HCT116 (cell line): Measurements from ENCODE around the gene TOLLIP. TPM values are rescaled to one million over a fixed set of nuclear protein-coding genes. Genes with fewer than 3 reads are reported as not detected.

Source experiments
- ATAC-seq: fragments of 200-7000 bp; cut with Tn5 transposase; 2 replicates; pipeline ENCODE4 v1.9.1; 2020; ENCODE audit warnings: mild to moderate bottlenecking, moderate library complexity
- BruUV-seq: library from RNA; stranded (reverse); fragments of 400-500 nt; replicated peaks from 2 replicates; lab custom pipeline; 2021; lab: Mats Ljungman, UMichigan
- CTCF ChIA-PET: fragments of 300-600 bp; sonication (Branson Sonifier 250); formaldehyde crosslinking; loops from one replicate; lab custom pipeline; 2021; ENCODE audit warnings: antibody characterized with exemption; lab: Charles Lee
- POLR2A ChIA-PET: fragments of 300-600, 350-600 bp; sonication (Branson Sonifier 250); formaldehyde crosslinking; loops from one replicate; lab custom pipeline; 2021; ENCODE audit warnings: antibody characterized with exemption; lab: Charles Lee
- RAD21 ChIA-PET, 2 experiments: fragments of 300-600 bp; sonication (Branson Sonifier 250); formaldehyde crosslinking; loops; one replicate each; lab custom pipeline; 2023; ENCODE audit warnings: low total read pairs in 2 of 2; ENCODE audit not compliant: uncharacterized antibody in 2 of 2, unreplicated experiment in 2 of 2, low non-redundant PET in 1 of 2; lab: Charles Lee
- DNase-seq: peaks from one replicate; pipeline ENCODE4 v3.0.0-alpha.2; 2010; ENCODE audit warnings: low read depth, low spot score
- H2AFZ ChIP-seq: fragments of 200-600 bp; shearing (Covaris generic), sonication (generic); 2 replicates; pipeline ENCODE4 v1.6.1; 2017; ENCODE audit warnings: low read depth, mixed run types, mixed read lengths, antibody characterized with exemption, low read length; ENCODE audit not compliant: poor library complexity, severe bottlenecking
- H3K27ac ChIP-seq: 2 replicates; pipeline ENCODE4 v1.5.1; 2012; ENCODE audit warnings: low read depth, low read length
- H3K27me3 ChIP-seq: fragments of 200-600 bp; sonication (generic); 2 replicates; pipeline ENCODE4 v1.6.1; 2016; ENCODE audit warnings: mixed run types, low read length, mixed read lengths; ENCODE audit not compliant: insufficient read depth
- H3K36me3 ChIP-seq, 2 experiments: fragments of 200-500 bp in 1 of 2; fragments of 200-600 bp in 1 of 2; sonication (Bioruptor generic) in 1 of 2; sonication (generic) in 1 of 2; 2 replicates each; pipeline versions ENCODE4 v1.5.1 to v1.6.1; 2014 to 2016; ENCODE audit warnings: low read length in 2 of 2, inconsistent platforms in 1 of 2, mixed read lengths in 1 of 2, mixed run types in 1 of 2; ENCODE audit not compliant: insufficient read depth in 2 of 2, control insufficient read depth in 1 of 2
- H3K4me1 ChIP-seq, 2 experiments: fragments of 200-600 bp in 1 of 2; sonication (generic) in 1 of 2; 2 replicates each; pipeline versions ENCODE4 v1.5.1 to v1.6.1; 2012 to 2017; ENCODE audit warnings: low read length in 2 of 2, inconsistent platforms in 1 of 2, mild to moderate bottlenecking in 1 of 2, mixed read lengths in 1 of 2, mixed run types in 1 of 2, moderate library complexity in 1 of 2; ENCODE audit not compliant: insufficient read depth in 2 of 2, control insufficient read depth in 1 of 2
- H3K4me2 ChIP-seq: fragments of 200-600 bp; sonication (generic); 2 replicates; pipeline ENCODE4 v1.6.1; 2017; ENCODE audit warnings: mixed run types, low read length, mixed read lengths
- H3K4me3 ChIP-seq, 2 experiments: fragments of 200-600 bp in 1 of 2; sonication (generic) in 1 of 2; replicated peaks in 1 of 2; 2 replicates each; pipeline ENCODE4 v1.5.1; 2011 to 2016; ENCODE audit warnings: low read length in 2 of 2, control low read depth in 1 of 2, low read depth in 1 of 2, mild to moderate bottlenecking in 1 of 2, mixed read lengths in 1 of 2, mixed run types in 1 of 2
- H3K79me2 ChIP-seq: fragments of 200-600 bp; sonication (generic); 2 replicates; pipeline ENCODE4 v1.6.1; 2017; ENCODE audit warnings: mild to moderate bottlenecking, mixed run types, low read length, moderate library complexity, mixed read lengths; ENCODE audit not compliant: insufficient read depth
- H3K9ac ChIP-seq: fragments of 200-600 bp; sonication (generic); 2 replicates; pipeline ENCODE4 v1.6.1; 2016; ENCODE audit warnings: low read length, mixed read lengths
- H3K9me2 ChIP-seq: fragments of 200-600 bp; sonication (generic), shearing (Covaris generic); 2 replicates; pipeline ENCODE4 v1.6.1; 2017; ENCODE audit warnings: mixed run types, mild to moderate bottlenecking, moderate library complexity; ENCODE audit not compliant: insufficient read depth
- H3K9me3 ChIP-seq, 2 experiments: fragments of 200-500 bp in 1 of 2; fragments of 200-600 bp in 1 of 2; sonication (Bioruptor generic) in 1 of 2; sonication (generic) in 1 of 2; 2 replicates each; pipeline ENCODE4 v1.6.1; 2014 to 2017; ENCODE audit warnings: low read length in 2 of 2, mixed read lengths in 2 of 2, inconsistent platforms in 1 of 2, low read depth in 1 of 2, mild to moderate bottlenecking in 1 of 2, mixed run types in 1 of 2, moderate library complexity in 1 of 2; ENCODE audit not compliant: control insufficient read depth in 1 of 2, insufficient read depth in 1 of 2
- H4K20me1 ChIP-seq: fragments of 200-600 bp; sonication (generic), shearing (Covaris generic); 2 replicates; pipeline ENCODE4 v1.6.1; 2017; ENCODE audit warnings: mixed run types, mild to moderate bottlenecking, moderate library complexity; ENCODE audit not compliant: insufficient read depth
- CBX3 ChIP-seq: IDR thresholded peaks from 2 replicates; pipeline ENCODE4 v1.6.1; 2012; ENCODE audit warnings: low read depth
- CEBPB ChIP-seq: IDR thresholded peaks from 2 replicates; pipeline ENCODE4 v1.6.1; 2012; ENCODE audit warnings: low read depth
- EGR1 ChIP-seq: IDR thresholded peaks from 2 replicates; pipeline ENCODE4 v1.6.1; 2012; ENCODE audit warnings: low read depth
- ELF1 ChIP-seq: IDR thresholded peaks from 2 replicates; pipeline ENCODE4 v1.6.1; 2012; ENCODE audit warnings: low read depth, borderline replicate concordance
- JUND ChIP-seq: IDR thresholded peaks from 2 replicates; pipeline ENCODE4 v1.6.1; 2012
- POLR2A ChIP-seq: IDR thresholded peaks from 2 replicates; pipeline ENCODE4 v1.7.0; 2011; ENCODE audit warnings: borderline replicate concordance; ENCODE audit not compliant: insufficient read depth, insufficient read length; ENCODE audit errors: extremely low read depth
- POLR2AphosphoS5 ChIP-seq: IDR thresholded peaks from 2 replicates; pipeline ENCODE4 v1.6.1; 2011; ENCODE audit warnings: mild to moderate bottlenecking, low read depth, low read length, moderate library complexity
- REST ChIP-seq: IDR thresholded peaks from 2 replicates; pipeline ENCODE4 v1.6.1; 2012; ENCODE audit warnings: low read depth
- SIN3A ChIP-seq: IDR thresholded peaks from 2 replicates; pipeline ENCODE4 v1.6.1; 2012; ENCODE audit warnings: low read depth
- SP1 ChIP-seq: IDR thresholded peaks from 2 replicates; pipeline ENCODE4 v1.6.1; 2012; ENCODE audit warnings: low read depth
- SRF ChIP-seq: IDR thresholded peaks from 2 replicates; pipeline ENCODE4 v1.6.1; 2012; ENCODE audit warnings: low read depth
- TCF7L2 ChIP-seq: IDR thresholded peaks from 2 replicates; pipeline ENCODE4 v1.7.0; 2011; ENCODE audit warnings: borderline replicate concordance, inconsistent platforms; ENCODE audit not compliant: insufficient read depth, insufficient read length; ENCODE audit errors: extremely low read depth
- YY1 ChIP-seq: IDR thresholded peaks from 2 replicates; pipeline ENCODE4 v1.6.1; 2011; ENCODE audit warnings: low read length, low read depth, moderate library complexity, mild to moderate bottlenecking; ENCODE audit not compliant: insufficient replicate concordance; ENCODE audit errors: extremely low read depth
- ZFX ChIP-seq: fragments of 450-650 bp; IDR thresholded peaks from 2 replicates; pipeline ENCODE4 v1.6.1; 2017
- ZNF274 ChIP-seq: fragments of 200-500 bp; sonication (Bioruptor generic); IDR thresholded peaks from 2 replicates; pipeline ENCODE4 v1.6.1; 2014; ENCODE audit warnings: mild to moderate bottlenecking, low read depth, low read length, inconsistent platforms
- intact Hi-C: fragments of 100-400 bp; cut with micrococcal nuclease; formaldehyde crosslinking; loops from 2 replicates; pipeline ENCODE4 v1.10.0; 2022
- total RNA-seq: library from RNA; stranded (reverse); gene quantifications from one replicate; pipeline ENCODE4 v1.2.1, GENCODE V29; 2021; ENCODE audit not compliant: unreplicated experiment
- TF ChIP-seq, protein P1 (sequence below), 3 experiments: fragments of 200-600 bp in 1 of 3; sonication (generic) in 1 of 3; IDR thresholded peaks in 2 of 3; conservative IDR thresholded peaks in 1 of 3; 2 replicates each; pipeline ENCODE4 v1.5.1; 2012 to 2017; ENCODE audit warnings: low read depth in 2 of 3, low read length in 2 of 3, antibody characterized with exemption in 1 of 3, borderline replicate concordance in 1 of 3, control low read depth in 1 of 3, mild to moderate bottlenecking in 1 of 3, mixed read lengths in 1 of 3, mixed run types in 1 of 3, moderate library complexity in 1 of 3; ENCODE audit not compliant: insufficient read depth in 1 of 3
- TF ChIP-seq, protein P2 (sequence below): IDR thresholded peaks from 2 replicates; pipeline ENCODE4 v1.6.1; 2012

Gene TOLLIP
- total RNA-seq, 1 experiment from 2014 or later: 28.5 TPM

DNA sequence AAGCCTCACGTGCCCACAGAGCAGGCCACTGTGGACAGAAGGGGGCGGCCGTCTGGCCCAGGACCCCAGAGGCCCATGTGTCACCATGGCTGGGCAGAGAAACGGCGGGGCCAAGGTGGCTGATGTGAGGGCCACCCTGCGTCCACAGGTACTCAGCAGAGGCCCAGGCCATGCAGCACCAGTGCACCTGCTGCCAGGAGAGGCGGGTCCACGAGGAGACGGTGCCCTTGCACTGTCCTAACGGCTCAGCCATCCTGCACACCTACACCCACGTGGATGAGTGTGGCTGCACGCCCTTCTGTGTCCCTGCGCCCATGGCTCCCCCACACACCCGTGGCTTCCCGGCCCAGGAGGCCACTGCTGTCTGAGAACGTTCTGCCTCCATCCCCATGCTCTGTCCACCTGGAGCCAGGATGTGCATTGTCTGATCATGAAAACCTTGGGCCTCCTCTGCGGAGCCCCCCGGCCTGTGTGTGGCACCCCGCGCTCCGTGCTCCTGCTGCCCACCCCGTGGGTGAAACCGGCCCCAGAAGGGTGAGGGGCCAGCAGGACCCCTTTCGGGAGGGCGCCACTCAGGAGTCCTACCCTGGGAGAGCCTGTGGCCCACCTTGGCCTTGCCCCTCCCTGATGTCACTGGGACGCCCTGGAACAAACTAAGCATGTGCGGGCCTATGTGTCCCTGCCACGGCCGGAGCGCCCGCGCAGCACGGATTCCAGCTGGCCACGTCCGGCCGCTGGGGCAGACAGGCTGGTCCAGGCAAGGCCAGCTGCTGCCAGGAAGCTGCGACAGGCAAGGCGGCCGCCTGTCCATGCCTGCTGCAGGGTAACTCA, 48.0 kb downstream of the TOLLIP start (continued):
- TF ChIP-seq SP1: no peak

DNA sequence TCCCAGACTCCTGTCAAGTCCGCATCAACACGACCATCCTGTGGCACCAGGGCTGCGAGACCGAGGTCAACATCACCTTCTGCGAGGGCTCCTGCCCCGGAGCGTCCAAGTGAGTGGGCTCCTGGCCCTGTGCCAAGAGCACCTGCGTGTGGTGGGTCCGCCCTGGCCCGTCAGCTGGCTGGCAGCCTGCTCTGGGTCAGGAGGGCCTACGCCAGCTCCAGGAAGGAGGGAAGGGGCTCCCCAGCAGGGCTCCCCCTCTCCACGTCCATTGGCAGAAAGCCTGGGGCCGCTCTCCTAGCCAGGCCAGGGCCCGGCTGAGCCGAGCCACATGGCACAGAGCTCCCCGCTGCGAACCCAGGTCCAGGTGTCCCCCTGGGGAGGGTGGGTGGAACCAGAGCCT, 48.8 kb downstream of the TOLLIP start:
- ChIA-PET POLR2A (no interaction called here), RAD21 (no interaction called here), CTCF (no interaction called here)
- intact Hi-C loops: loop anchor here (5.0 kb wide), 1 partner anchor 47 kb away; the partner anchor contains the start of gene TOLLIP
- no TSS peak for BruUV-seq
- H3K9me3 ChIP-seq: no peaks in the 10 kb centered on the region; a peak in 1 of 4 replicates
- peaks cover 13 to 32% of the 10 kb centered on the region in 2 experiments; a peak in 3 of 4 replicates for H3K4me1 ChIP-seq
- H2AFZ ChIP-seq: no peak overlapping the region
- H3K36me3 ChIP-seq: no peaks in the 10 kb centered on the region
- H3K4me3 ChIP-seq: no peak overlapping the region
- no peaks in the 10 kb centered on the region for H3K27me3 ChIP-seq
- H3K4me2 ChIP-seq: peak overlapping the region; percentile 32; the same call in 1 of the 2 replicates
- H4K20me1 ChIP-seq: no peaks in the 10 kb centered on the region
- no peak for DNase-seq
- no peak for ATAC-seq
- peak overlapping the region; percentile 24; the same call in 1 of the 2 replicates for H3K27ac ChIP-seq
- no peak overlapping the region for H3K9ac ChIP-seq
- TF ChIP-seq, protein P1, sequence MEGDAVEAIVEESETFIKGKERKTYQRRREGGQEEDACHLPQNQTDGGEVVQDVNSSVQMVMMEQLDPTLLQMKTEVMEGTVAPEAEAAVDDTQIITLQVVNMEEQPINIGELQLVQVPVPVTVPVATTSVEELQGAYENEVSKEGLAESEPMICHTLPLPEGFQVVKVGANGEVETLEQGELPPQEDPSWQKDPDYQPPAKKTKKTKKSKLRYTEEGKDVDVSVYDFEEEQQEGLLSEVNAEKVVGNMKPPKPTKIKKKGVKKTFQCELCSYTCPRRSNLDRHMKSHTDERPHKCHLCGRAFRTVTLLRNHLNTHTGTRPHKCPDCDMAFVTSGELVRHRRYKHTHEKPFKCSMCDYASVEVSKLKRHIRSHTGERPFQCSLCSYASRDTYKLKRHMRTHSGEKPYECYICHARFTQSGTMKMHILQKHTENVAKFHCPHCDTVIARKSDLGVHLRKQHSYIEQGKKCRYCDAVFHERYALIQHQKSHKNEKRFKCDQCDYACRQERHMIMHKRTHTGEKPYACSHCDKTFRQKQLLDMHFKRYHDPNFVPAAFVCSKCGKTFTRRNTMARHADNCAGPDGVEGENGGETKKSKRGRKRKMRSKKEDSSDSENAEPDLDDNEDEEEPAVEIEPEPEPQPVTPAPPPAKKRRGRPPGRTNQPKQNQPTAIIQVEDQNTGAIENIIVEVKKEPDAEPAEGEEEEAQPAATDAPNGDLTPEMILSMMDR (IDR thresholded peaks at IDR 0.05 in 2 of 3, conservative IDR thresholded peaks at IDR 0.05 in 1 of 3; ENCODE audit: borderline replicate concordance in 1 of 3, insufficient read depth in 1 of 3, low read depth in 2 of 3, low read length in 2 of 3): no peak
- TF ChIP-seq ZFX (no peak), ZNF274 (no peak), TCF7L2 (no peak), EGR1 (no peak), ELF1 (no peak), POLR2AphosphoS5 (no peak), SP1 (no peak), REST (no peak), YY1 (no peak), POLR2A (no peak), CBX3 (no peak), CEBPB (no peak), SIN3A (no peak), JUND (no peak), SRF (no peak)
- TF ChIP-seq, protein P2, sequence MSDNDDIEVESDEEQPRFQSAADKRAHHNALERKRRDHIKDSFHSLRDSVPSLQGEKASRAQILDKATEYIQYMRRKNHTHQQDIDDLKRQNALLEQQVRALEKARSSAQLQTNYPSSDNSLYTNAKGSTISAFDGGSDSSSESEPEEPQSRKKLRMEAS: no peak
- H3K79me2 ChIP-seq: no peaks in the 10 kb centered on the region
- H3K9me2 ChIP-seq: no peaks in the 10 kb centered on the region
